Duodenal mucosa (tissue), 2 donors: ENCODE data around the gene DPT.

Source experiments
- H3K27ac ChIP-seq: one replicate; pipeline ENCODE4 v1.7.0; 2013; ENCODE audit warnings: low read depth, low read length
- H3K27me3 ChIP-seq, 2 donors: one replicate each; pipeline ENCODE4 v1.7.0; 2013; ENCODE audit warnings: low read length in 2 of 2, control low read depth in 1 of 2; ENCODE audit not compliant: insufficient read depth in 2 of 2, control insufficient read depth in 1 of 2
- H3K36me3 ChIP-seq, 2 donors: one replicate each; pipeline ENCODE4 v1.7.0; 2013; ENCODE audit warnings: low read length in 2 of 2, control low read depth in 1 of 2; ENCODE audit not compliant: insufficient read depth in 2 of 2, control insufficient read depth in 1 of 2
- H3K4me1 ChIP-seq, 2 donors: one replicate each; pipeline ENCODE4 v1.7.0; 2013; ENCODE audit warnings: low read length in 2 of 2, control low read depth in 1 of 2; ENCODE audit not compliant: insufficient read depth in 2 of 2, control insufficient read depth in 1 of 2
- H3K4me3 ChIP-seq, 2 donors: one replicate each; pipeline ENCODE4 v1.7.0; 2013; ENCODE audit warnings: low read length in 2 of 2, low read depth in 1 of 2
- H3K9ac ChIP-seq, 2 donors: one replicate each; pipeline ENCODE4 v1.7.0; 2013; ENCODE audit warnings: low read length in 2 of 2, low read depth in 1 of 2
- H3K9me3 ChIP-seq, 2 donors: one replicate each; pipeline ENCODE4 v1.7.0; 2013; ENCODE audit warnings: low read length in 2 of 2, control low read depth in 1 of 2; ENCODE audit not compliant: control insufficient read depth in 1 of 2

Gene DPT

DNA sequence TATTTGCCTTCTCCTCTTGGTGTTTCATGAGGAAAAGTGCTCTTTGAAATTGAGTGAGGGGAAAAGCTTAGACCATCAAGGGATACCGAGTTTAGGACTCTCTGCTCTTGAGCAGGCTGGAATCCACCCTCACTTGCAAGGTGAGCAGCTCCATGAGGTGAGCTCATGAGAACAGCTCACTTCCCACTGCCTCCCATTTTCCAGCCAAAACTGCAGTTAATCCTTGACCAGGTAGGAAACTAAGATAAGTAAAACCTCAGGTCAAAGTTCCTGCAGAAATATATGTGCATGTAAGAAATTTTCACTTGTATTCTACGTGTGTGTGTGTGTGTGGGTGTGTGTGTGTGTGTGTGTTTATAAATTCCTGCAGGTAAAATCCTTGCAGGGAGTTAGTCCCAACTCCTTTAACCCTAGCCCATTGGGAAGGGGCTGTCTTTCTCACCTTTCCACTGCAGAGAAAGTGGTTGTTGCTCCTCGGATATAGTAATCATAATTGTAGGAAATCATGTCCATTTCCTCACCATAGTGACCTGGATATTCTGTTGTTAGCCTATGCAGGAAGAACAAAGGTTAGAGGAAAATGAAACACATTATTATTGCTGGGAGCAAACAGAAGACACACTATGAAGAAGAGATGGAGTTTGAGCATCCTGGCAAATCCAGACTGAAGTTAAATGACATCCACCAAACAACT lies 28.3 kb downstream of the DPT start:
- no peaks in the 10 kb centered on the region for H3K36me3 ChIP-seq
- no peaks in the 10 kb centered on the region for H3K27me3 ChIP-seq
- peak overlapping the region in 1 of 2 donors; percentile 5 for H3K4me3 ChIP-seq
- H3K9me3 ChIP-seq, result no peaks in the 10 kb centered on the region
- no peak overlapping the region for H3K27ac ChIP-seq
- H3K4me1 ChIP-seq, result peaks cover 8 to 18% of the 10 kb centered on the region in 2 donors
- H3K9ac ChIP-seq, result no peak overlapping the region

DNA sequence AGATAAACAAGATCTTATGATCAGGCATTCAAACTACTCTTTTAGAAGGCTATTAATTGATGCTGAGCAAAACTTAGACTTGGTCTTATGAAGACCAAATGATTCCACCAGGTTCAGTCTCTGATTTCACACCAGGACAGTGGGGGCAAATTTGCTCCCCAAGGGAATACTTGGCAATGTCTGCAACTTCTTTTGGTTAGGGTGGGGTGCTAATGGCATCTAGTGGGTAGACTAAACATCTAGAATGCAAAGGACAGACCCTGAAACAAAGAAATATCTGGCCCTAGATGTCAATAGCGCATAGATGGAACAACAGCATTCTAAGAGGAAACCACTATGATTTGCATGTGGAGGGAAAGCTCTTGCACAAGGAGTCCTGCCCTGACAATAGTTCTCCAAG lies 30.6 kb downstream of the DPT start:
- H3K36me3 ChIP-seq, result no peaks in the 10 kb centered on the region
- no peaks in the 10 kb centered on the region for H3K27me3 ChIP-seq
- H3K4me3 ChIP-seq, result no peak overlapping the region
- peaks cover 13 to 26% of the 10 kb centered on the region in 2 donors for H3K4me1 ChIP-seq
- no peaks in the 10 kb centered on the region for H3K9me3 ChIP-seq
- no peak overlapping the region for H3K9ac ChIP-seq
- no peak overlapping the region for H3K27ac ChIP-seq

DNA sequence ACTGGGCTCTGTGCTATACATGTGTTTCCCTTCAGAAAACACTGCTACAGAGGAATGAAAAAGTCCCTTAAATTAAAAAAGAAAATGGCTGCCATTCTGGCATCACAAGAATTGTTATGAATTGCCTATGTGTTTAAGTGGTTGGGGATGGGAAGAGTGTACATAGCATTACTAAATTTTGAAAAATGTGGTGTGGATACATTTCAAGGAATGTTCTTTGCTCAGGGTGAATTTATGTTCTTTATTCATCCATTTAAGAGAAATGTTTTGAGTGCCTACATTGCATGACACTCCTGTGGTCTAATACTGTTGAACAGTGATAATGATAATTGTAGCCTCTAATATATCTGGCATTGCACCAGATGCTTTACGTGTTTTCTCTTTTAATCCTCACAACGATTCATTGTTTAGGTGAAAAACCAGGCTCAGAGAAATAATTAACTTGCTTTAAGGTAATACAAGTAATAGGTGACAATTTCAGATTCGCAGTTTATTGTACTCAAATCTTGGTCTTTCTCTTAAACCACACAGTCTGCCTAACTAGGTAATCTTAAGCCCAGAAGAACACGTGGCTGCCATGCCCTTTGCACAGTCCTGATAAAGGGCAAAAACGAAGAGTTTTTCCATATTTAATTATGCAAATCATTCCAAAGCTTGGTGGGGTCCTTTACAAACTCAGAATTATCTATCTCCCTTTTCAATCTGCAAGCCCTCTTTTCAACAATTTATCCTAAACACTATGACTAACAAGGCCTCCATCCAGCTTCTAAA lies 31.5 kb downstream of the DPT start:
- no peak overlapping the region for H3K4me3 ChIP-seq
- H3K9ac ChIP-seq, result no peak overlapping the region
- no peak overlapping the region for H3K27ac ChIP-seq
- no peaks in the 10 kb centered on the region for H3K27me3 ChIP-seq
- no peaks in the 10 kb centered on the region for H3K9me3 ChIP-seq
- H3K4me1 ChIP-seq, result peaks cover 13 to 34% of the 10 kb centered on the region in 2 donors
- H3K36me3 ChIP-seq, result no peaks in the 10 kb centered on the region

DNA sequence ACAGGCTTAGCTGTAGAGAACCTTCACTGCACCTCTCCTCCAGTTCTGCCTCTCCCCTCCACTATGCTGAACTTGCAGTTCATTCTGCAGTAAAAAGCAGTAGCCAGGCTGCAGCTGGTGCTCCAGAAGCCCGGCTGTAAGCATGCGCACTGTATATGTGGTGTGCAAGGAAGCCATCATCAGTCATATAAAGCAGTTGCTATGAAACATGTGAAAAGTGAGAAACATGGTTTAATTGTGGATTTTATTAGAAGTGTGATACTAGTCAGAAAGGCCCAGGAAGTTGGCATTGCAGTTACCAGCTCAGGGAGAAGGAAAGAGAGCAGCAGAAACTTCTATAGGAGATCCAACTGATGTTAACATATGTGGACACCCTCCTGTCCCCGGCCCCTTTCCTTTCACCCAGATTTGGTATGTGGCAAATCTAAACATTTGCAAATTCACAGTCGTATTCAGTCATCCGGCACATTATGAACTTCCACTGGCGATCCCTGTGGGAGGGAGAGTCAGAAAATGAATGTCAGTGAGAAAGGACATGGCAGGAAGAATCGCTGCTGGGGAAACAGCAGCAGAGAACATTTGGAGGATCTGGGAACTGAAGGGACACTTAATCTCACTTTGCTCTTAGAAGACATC lies 32.8 kb downstream of the DPT start:
- Histone ChIP-seq H3K9me3 (no peaks in the 10 kb centered on the region), H3K4me3 (no peak overlapping the region), H3K9ac (no peak overlapping the region), H3K4me1 (peaks cover 13 to 36% of the 10 kb centered on the region in 2 donors), H3K27me3 (no peaks in the 10 kb centered on the region), H3K36me3 (no peaks in the 10 kb centered on the region), H3K27ac (no peak overlapping the region)

DNA sequence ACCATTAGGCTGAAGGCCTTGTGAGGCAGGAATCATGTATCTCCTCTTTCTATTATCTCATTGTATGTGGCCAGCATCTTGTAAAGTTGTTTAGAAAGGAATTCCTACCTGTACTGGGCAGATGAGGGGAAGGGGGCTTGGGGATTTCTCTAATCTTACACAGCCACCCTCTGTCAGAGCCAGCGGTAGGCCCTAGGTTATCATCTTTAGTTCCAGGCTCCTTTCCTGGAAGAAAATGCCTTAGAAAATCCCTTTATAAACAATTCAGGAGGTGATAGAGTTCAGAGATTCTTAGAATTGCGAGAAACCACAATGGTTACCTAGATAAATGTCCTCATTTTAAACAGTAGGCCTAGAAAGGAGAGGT lies 35.2 kb downstream of the DPT start:
- Histone ChIP-seq H3K9ac (no peak overlapping the region), H3K27ac (peak overlapping the region; percentile 13)

DNA sequence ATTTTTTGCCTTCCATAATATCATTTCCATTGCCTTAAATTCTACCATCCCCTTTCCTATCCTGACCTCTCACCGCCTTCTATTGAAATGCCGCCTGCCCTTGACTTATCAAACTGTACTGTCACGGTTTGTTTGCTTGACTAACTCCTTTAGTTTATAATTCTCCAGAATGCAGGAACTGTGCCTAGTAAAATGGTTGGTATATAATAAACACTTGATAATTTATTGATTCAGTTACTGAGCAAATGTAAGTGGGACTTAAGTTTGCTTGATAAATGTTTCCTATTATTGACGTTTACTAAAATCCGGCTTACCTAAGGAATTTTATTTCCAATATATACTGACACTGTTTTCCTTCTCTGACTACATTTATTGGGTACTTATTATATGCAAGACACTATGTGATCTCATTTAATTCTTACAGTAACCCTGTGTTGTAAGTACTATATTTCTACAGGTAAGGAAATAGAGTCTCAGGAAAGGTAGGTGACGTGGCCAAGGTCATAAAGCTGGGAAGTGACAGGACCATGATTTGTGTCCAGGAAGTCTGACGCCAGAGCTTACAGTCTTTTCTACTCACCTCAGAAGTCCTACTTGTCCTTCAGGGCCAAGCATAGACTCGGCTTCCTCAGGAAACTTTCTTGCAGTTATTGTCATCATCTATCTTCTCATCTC lies 35.7 kb downstream of the DPT start:
- Histone ChIP-seq H3K9ac (no peak overlapping the region), H3K27me3 (no peaks in the 10 kb centered on the region), H3K9me3 (no peaks in the 10 kb centered on the region), H3K36me3 (no peaks in the 10 kb centered on the region), H3K4me1 (peaks cover 5 to 50% of the 10 kb centered on the region in 2 donors), H3K4me3 (peak overlapping the region in 1 of 2 donors; percentile 20), H3K27ac (peak overlapping the region; percentile 13)

More for the DNA sequence above, 35.2 kb downstream of the DPT start:
- Histone ChIP-seq H3K36me3 (no peaks in the 10 kb centered on the region), H3K9me3 (no peaks in the 10 kb centered on the region), H3K4me1 (peaks cover 5 to 45% of the 10 kb centered on the region in 2 donors), H3K27me3 (no peaks in the 10 kb centered on the region), H3K4me3 (peak overlapping the region in 1 of 2 donors; percentile 20)

DNA sequence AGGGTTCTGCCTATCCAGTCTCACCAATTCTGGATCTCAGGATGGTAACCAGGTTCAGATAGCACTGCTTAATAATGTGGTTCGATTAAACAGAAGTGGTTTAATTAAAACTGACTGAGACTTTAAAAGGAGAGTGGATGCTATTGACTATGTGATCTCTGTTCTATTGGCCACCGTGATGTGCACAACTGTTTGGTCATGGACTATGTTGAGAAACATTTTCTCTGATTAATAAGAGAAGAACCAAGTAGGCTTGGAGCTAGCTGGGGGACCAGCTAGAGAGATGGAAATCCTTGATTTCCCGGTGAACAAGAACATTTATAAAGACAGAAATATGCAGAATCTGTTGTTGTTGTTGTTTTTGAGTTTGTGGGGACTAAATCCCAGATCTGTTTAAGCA lies 36.5 kb downstream of the DPT start:
- no peak overlapping the region for H3K4me3 ChIP-seq
- no peak overlapping the region for H3K9ac ChIP-seq
- no peaks in the 10 kb centered on the region for H3K27me3 ChIP-seq
- no peaks in the 10 kb centered on the region for H3K9me3 ChIP-seq
- H3K27ac ChIP-seq, result no peak overlapping the region
- peaks cover 5 to 41% of the 10 kb centered on the region in 2 donors for H3K4me1 ChIP-seq
- no peaks in the 10 kb centered on the region for H3K36me3 ChIP-seq

DNA sequence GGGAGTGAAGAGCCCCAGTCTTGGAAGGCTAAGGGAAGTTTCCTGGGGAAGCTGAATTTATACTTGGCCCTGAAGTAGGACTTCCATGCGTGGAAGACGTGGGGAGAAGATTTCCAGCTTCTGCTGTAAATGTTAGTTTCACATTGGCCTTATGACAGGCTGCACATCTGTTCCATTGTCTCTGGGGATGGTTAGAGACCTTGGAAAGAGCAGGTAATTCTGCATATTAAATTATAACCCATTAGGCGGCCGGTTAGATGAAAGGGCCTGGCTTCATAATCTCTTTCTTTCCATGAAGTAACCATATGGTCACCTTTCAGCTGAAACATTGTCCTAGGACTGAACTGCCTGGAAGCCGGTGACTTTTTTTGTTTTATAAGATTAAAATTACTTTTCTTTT lies 37.5 kb downstream of the DPT start:
- H3K4me3 ChIP-seq, result no peak overlapping the region
- no peaks in the 10 kb centered on the region for H3K9me3 ChIP-seq
- H3K9ac ChIP-seq, result no peak overlapping the region
- peaks cover 5 to 37% of the 10 kb centered on the region in 2 donors for H3K4me1 ChIP-seq
- H3K36me3 ChIP-seq, result no peaks in the 10 kb centered on the region
- H3K27ac ChIP-seq, result no peak overlapping the region
- no peaks in the 10 kb centered on the region for H3K27me3 ChIP-seq

DNA sequence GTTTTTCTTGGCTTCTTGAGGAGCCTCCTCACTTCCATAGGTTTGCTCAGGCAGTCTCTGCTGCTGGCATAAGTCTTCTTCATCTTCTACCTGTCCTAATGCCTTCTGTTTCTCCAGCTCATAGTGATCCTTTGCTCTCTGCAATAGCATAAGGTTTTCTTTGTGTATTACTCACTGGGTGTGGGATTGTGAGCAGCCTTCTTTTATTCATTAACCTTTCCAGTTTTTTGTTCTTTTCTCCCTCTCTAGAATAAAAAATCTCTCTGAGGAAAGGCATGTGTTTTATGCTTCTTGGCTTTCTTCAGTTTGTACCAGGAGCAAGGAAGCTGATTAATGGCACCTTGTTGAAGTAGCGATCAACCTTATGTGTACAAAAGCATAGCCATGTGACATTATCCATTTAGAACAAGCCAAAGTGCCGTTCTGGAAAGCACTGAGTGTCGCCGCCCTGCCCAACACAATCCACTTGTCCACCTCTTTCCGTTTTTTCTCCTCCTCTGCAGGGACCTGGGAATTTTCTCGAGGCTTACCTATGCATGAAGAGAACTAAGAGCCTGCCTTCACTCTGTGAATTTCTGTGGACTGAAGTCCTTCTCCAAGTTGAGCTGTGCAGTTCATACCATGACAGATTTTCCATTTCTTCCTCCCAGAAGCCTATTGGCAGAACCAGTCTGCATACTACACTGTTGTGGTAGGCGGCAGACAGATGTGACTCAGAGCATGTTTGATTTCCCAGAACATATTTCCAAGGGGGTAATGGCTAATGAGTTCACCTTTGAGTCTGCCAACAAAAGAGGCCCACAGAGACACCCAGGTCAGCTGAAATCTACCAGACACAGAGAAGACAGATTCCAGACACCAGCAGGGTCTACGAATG lies 39.0 kb downstream of the DPT start:
- no peaks in the 10 kb centered on the region for H3K27me3 ChIP-seq
- no peak overlapping the region for H3K27ac ChIP-seq
- H3K9me3 ChIP-seq, result no peaks in the 10 kb centered on the region
- no peaks in the 10 kb centered on the region for H3K36me3 ChIP-seq
- no peak overlapping the region for H3K9ac ChIP-seq
- H3K4me1 ChIP-seq, result peaks cover 5 to 37% of the 10 kb centered on the region in 2 donors
- H3K4me3 ChIP-seq, result no peak overlapping the region
